Common myeloid progenitor, CD34-positive (primary cell): ENCODE measurements around the gene PDLIM3.
"Not testable (repeated sequence)": the region's sequence is repeated elsewhere in the genome, so short reads cannot be mapped to it uniquely, and the experiment has no call there.

ENCODE experiments used
- CTCF ChIA-PET: fragments of 350-600 bp; sonication (Branson Sonifier 250); formaldehyde crosslinking; loops from one replicate; lab custom pipeline; 2021; ENCODE audit warnings: antibody characterized with exemption; lab: Charles Lee
- POLR2A ChIA-PET: fragments of 350-600 bp; sonication (Branson Sonifier 250); formaldehyde crosslinking; loops from one replicate; lab custom pipeline; 2021; ENCODE audit warnings: antibody characterized with exemption; lab: Charles Lee
- DNase-seq, 3 donors: peaks; one replicate each; pipeline versions ENCODE4 v3.0.0 to v3.0.0-alpha.2; 2013
- H3K27ac ChIP-seq, 2 experiments: 1 replicate in 1 of 2; 2 replicates in 1 of 2; pipeline ENCODE4 v1.7.0; 2013; ENCODE audit warnings: inconsistent platforms in 2 of 2, low read length in 2 of 2, mild to moderate bottlenecking in 2 of 2, low read depth in 1 of 2, moderate library complexity in 1 of 2; ENCODE audit not compliant: severe bottlenecking in 2 of 2, insufficient read depth in 1 of 2, poor library complexity in 1 of 2
- H3K27me3 ChIP-seq, 5 experiments: replicated peaks in 2 of 5; 1 replicate in 3 of 5; 2 replicates in 2 of 5; pipeline versions ENCODE4 v1.6.1 to v1.7.0; 2013; ENCODE audit warnings: low read length in 4 of 5, mild to moderate bottlenecking in 2 of 5, moderate library complexity in 2 of 5, inconsistent platforms in 1 of 5; ENCODE audit not compliant: insufficient read depth in 5 of 5, control insufficient read depth in 4 of 5
- H3K36me3 ChIP-seq, 4 experiments: 1 replicate in 2 of 4; 2 replicates in 2 of 4; pipeline versions ENCODE4 v1.6.1 to v1.7.0; 2013; ENCODE audit warnings: low read length in 3 of 4, control low read depth in 1 of 4, mild to moderate bottlenecking in 1 of 4; ENCODE audit not compliant: control insufficient read depth in 4 of 4, insufficient read depth in 4 of 4
- H3K4me1 ChIP-seq, 4 experiments: 1 replicate in 3 of 4; 2 replicates in 1 of 4; pipeline versions ENCODE4 v1.6.1 to v1.7.1; 2013; ENCODE audit warnings: low read length in 3 of 4, mild to moderate bottlenecking in 3 of 4, control low read depth in 1 of 4, inconsistent platforms in 1 of 4, moderate library complexity in 1 of 4; ENCODE audit not compliant: control insufficient read depth in 4 of 4, insufficient read depth in 4 of 4; ENCODE audit errors: control extremely low read depth in 1 of 4
- H3K4me3 ChIP-seq, 7 experiments: 1 replicate in 4 of 7; 2 replicates in 3 of 7; pipeline versions ENCODE4 v1.5.1 to v1.7.0; 2013; ENCODE audit warnings: mild to moderate bottlenecking in 7 of 7, low read length in 6 of 7, moderate library complexity in 6 of 7, inconsistent platforms in 2 of 7, low read depth in 2 of 7, control low read depth in 1 of 7; ENCODE audit not compliant: insufficient read depth in 4 of 7, control insufficient read depth in 1 of 7; ENCODE audit errors: extremely low read depth in 1 of 7
- H3K9me3 ChIP-seq, 5 experiments: 1 replicate in 4 of 5; 2 replicates in 1 of 5; pipeline versions ENCODE4 v1.6.1 to v1.7.1; 2013; ENCODE audit warnings: low read length in 4 of 5, mild to moderate bottlenecking in 2 of 5, inconsistent platforms in 1 of 5, low read depth in 1 of 5, moderate library complexity in 1 of 5; ENCODE audit not compliant: control insufficient read depth in 4 of 5, insufficient read depth in 2 of 5; ENCODE audit errors: control extremely low read depth in 1 of 5
- WGBS: methylation state at CpG from one replicate; pipeline ENCODE4 v1.1.5; 2013; ENCODE audit not compliant: insufficient coverage; 5-methylcytosine and 5-hydroxymethylcytosine counted together

PDLIM3 gene

GRCh38 chr4:185565696-185566095 lies 30.4 kb upstream of the PDLIM3 start:
- no peaks in the 10 kb centered on the region for H3K36me3 ChIP-seq

GRCh38 chr4:185564349-185564748 lies 29.0 kb upstream of the PDLIM3 start:
- H3K27me3 ChIP-seq: peaks cover 0 to 20% (median 10%) of the 10 kb centered on the region in 5 experiments
- H3K36me3 ChIP-seq: no peaks in the 10 kb centered on the region
- H3K4me3 ChIP-seq: no peak overlapping the region
- H3K27ac ChIP-seq: no peak overlapping the region
- CTCF ChIA-PET: interaction anchor here (1.9 kb wide), 1 partner anchor 34 kb away, joined by 4 read pairs; no protein-coding TSS in a partner anchor
- 83% methylated on average over 1 of the region's 3 CpGs for WGBS
- peaks cover 0 to 2% (median 0%) of the 10 kb centered on the region in 4 experiments for H3K4me1 ChIP-seq
- peaks cover 0 to 10% (median 0%) of the 10 kb centered on the region in 5 experiments for H3K9me3 ChIP-seq
- DNase-seq: no peak
- POLR2A ChIA-PET: no interaction called here

More at GRCh38 chr4:185565696-185566095, 30.4 kb upstream of the PDLIM3 start:
- 96% methylated on average over 3 of the region's 3 CpGs for WGBS
- POLR2A ChIA-PET: no interaction called here
- CTCF ChIA-PET: no interaction called here
- H3K4me1 ChIP-seq: peaks cover 0 to 2% (median 0%) of the 10 kb centered on the region in 4 experiments
- H3K27me3 ChIP-seq: peaks cover 0 to 27% (median 8%) of the 10 kb centered on the region in 5 experiments
- H3K27ac ChIP-seq: no peak overlapping the region
- peaks cover 0 to 8% (median 0%) of the 10 kb centered on the region in 5 experiments for H3K9me3 ChIP-seq
- no peak overlapping the region for H3K4me3 ChIP-seq
- DNase-seq: no peak

GRCh38 chr4:185562531-185562930 lies 27.2 kb upstream of the PDLIM3 start:
- 94% methylated on average over 2 of the region's 3 CpGs for whole genome bisulfite sequencing
- peaks cover 0 to 15% (median 6%) of the 10 kb centered on the region in 5 experiments for H3K27me3 ChIP-seq
- H3K4me3 ChIP-seq: no peak overlapping the region
- H3K9me3 ChIP-seq: peaks cover 0 to 10% (median 0%) of the 10 kb centered on the region in 5 experiments
- no peaks in the 10 kb centered on the region for H3K36me3 ChIP-seq
- H3K27ac ChIP-seq: no peak overlapping the region
- CTCF ChIA-PET: interaction anchor here (1.9 kb wide), 1 partner anchor 36 kb away, joined by 4 read pairs; no protein-coding TSS in a partner anchor
- DNase-seq: no peak
- H3K4me1 ChIP-seq: peaks cover 0 to 2% (median 0%) of the 10 kb centered on the region in 4 experiments
- POLR2A ChIA-PET: interaction anchor here (0.6 kb wide), 1 partner anchor 82 kb away, joined by 4 read pairs; no protein-coding TSS in a partner anchor

- peaks cover 0 to 19% (median 2%) of the 10 kb centered on the region in 5 experiments for H3K27me3 ChIP-seq
- WGBS: 94% methylated on average over 5 of the region's 5 CpGs
- H3K27ac ChIP-seq: no peak overlapping the region
- POLR2A ChIA-PET: no interaction called here
- no peaks in the 10 kb centered on the region for H3K4me1 ChIP-seq
- peaks cover 0 to 9% (median 0%) of the 10 kb centered on the region in 5 experiments for H3K9me3 ChIP-seq
- no peak overlapping the region for H3K4me3 ChIP-seq
- DNase-seq: no peak
- H3K36me3 ChIP-seq: no peaks in the 10 kb centered on the region
- CTCF ChIA-PET: no interaction called here
These were observed 25.0 kb upstream of the PDLIM3 start for GRCh38 chr4:185560316-185560715.

- Histone ChIP-seq H3K4me3 (no peak overlapping the region), H3K36me3 (no peaks in the 10 kb centered on the region), H3K4me1 (no peaks in the 10 kb centered on the region), H3K27ac (no peak overlapping the region), H3K27me3 (peaks cover 0 to 21% (median 2%) of the 10 kb centered on the region in 5 experiments), H3K9me3 (peaks cover 0 to 8% (median 0%) of the 10 kb centered on the region in 5 experiments)
- no peak for DNase-seq
- WGBS: 71% methylated on average over 4 of the region's 4 CpGs
- ChIA-PET CTCF (no interaction called here), POLR2A (no interaction called here)
These were observed 24.6 kb upstream of the PDLIM3 start for GRCh38 chr4:185559915-185560281.

GRCh38 chr4:185559251-185559914 lies 24.1 kb upstream of the PDLIM3 start:
- WGBS: 82% methylated on average over 7 of the region's 8 CpGs

More at GRCh38 chr4:185559251-185559914, 24.1 kb upstream of the PDLIM3 start:
- H3K9me3 ChIP-seq, H3K27ac ChIP-seq, CTCF ChIA-PET, H3K4me3 ChIP-seq, H3K4me1 ChIP-seq, DNase-seq, POLR2A ChIA-PET, H3K36me3 ChIP-seq: not testable (repeated sequence)
- H3K27me3 ChIP-seq: peaks cover 0 to 24% (median 4%) of the 10 kb centered on the region in 5 experiments
